ENCODE results near the gene CDK10. TPM values are rescaled to one million over a fixed set of nuclear protein-coding genes. Genes with fewer than 3 reads are reported as not detected.

CDK10 gene
- total RNA-seq, 1 experiment from 2014 or later, result 57.2 TPM

Other genes starting within 250 kb of the CDK10 start
- gene ANKRD11, start 196.1 kb upstream of the CDK10 start, total RNA-seq (2014; rRNA removed; shearing (Covaris generic)), result 42.6 and 55.3 TPM in 2 replicates
- gene SPG7, start 178.3 kb upstream of the CDK10 start, total RNA-seq (2014; rRNA removed; shearing (Covaris generic)), result 117 and 125 TPM in 2 replicates
- 5,258 and 7,265 TPM in 2 replicates for gene RPL13, start 126.0 kb upstream of the CDK10 start, total RNA-seq (2014; rRNA removed; shearing (Covaris generic))
- gene CPNE7, start 110.9 kb upstream of the CDK10 start, total RNA-seq (2014; rRNA removed; shearing (Covaris generic)), result 5.1 and 17.0 TPM in 2 replicates
- gene DPEP1, start 73.0 kb upstream of the CDK10 start, total RNA-seq (2014; rRNA removed; shearing (Covaris generic)), result 0.55 TPM in 1 of 2 replicates, not detected in the other
- 198 and 238 TPM in 2 replicates for gene CHMP1A, start 29.0 kb upstream of the CDK10 start, total RNA-seq (2014; rRNA removed; shearing (Covaris generic))
- 2.9 and 7.3 TPM in 2 replicates for gene SPATA33, start 28.9 kb upstream of the CDK10 start, total RNA-seq (2014; rRNA removed; shearing (Covaris generic))
- gene SPATA2L, start 15.0 kb downstream of the CDK10 start, total RNA-seq (2014; rRNA removed; shearing (Covaris generic)), result 94.8 and 114 TPM in 2 replicates
- 7.3 and 7.6 TPM in 2 replicates for gene VPS9D1, start 34.2 kb downstream of the CDK10 start, total RNA-seq (2014; rRNA removed; shearing (Covaris generic))
- gene ZNF276, start 34.8 kb downstream of the CDK10 start, total RNA-seq (2014; rRNA removed; shearing (Covaris generic)), result 7.8 and 19.9 TPM in 2 replicates
- gene FANCA, start 130.0 kb downstream of the CDK10 start, total RNA-seq (2014; rRNA removed; shearing (Covaris generic)), result 24.0 and 36.2 TPM in 2 replicates
- 21.7 and 37.2 TPM in 2 replicates for gene SPIRE2, start 141.8 kb downstream of the CDK10 start, total RNA-seq (2014; rRNA removed; shearing (Covaris generic))
- gene TCF25, start 186.9 kb downstream of the CDK10 start, total RNA-seq (2014; rRNA removed; shearing (Covaris generic)), result 132 and 147 TPM in 2 replicates
- 17.2 and 20.1 TPM in 2 replicates for gene MC1R, start 232.2 kb downstream of the CDK10 start, total RNA-seq (2014; rRNA removed; shearing (Covaris generic))
- gene TUBB3, start 236.7 kb downstream of the CDK10 start, total RNA-seq (2014; rRNA removed; shearing (Covaris generic)), result 264 and 266 TPM in 2 replicates

Measured in G401 (cell line).